ENCODE data around the gene MSN. TPM values are rescaled to one million over a fixed set of nuclear protein-coding genes. Genes with fewer than 3 reads are reported as not detected.

The MSN gene
- polyA plus RNA-seq, 1 donor from 2014 or later: 2.3 TPM

DNA sequence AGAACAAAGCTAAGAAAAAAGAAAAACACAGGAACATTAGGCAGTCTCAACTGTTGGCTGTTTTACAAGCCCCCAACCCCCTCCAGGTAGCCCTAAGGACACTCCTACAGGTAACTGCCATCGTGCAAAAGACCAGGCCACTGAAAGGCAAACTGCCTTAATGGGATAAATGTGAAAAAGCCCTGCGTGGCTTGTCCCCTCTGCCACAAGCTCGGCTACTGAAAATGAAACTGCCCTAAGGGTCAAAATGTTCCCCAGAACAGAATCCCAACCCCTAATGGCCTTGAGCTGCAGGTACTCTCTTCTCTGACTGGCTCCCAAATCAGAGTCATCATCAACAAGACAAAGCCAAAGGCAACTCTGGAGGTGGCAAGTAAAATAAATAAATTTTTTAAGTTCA lies 84.8 kb downstream of the MSN start:
- Histone ChIP-seq H3K9me3 (ENCODE audit: low read length) (no peaks in the 10 kb centered on the region), H3K79me2 (replicated peaks; ENCODE audit: insufficient read depth, low read length) (no peaks in the 10 kb centered on the region), H3K4me3 (ENCODE audit: low read length) (no peak overlapping the region), H3K4me2 (ENCODE audit: low read length) (no peak overlapping the region), H3K9me2 (ENCODE audit: insufficient read depth, low read length) (no peaks in the 10 kb centered on the region), H3K36me3 (ENCODE audit: insufficient read depth, low read length) (no peaks in the 10 kb centered on the region), H3K9ac (ENCODE audit: low read length) (no peak overlapping the region), H3K27ac (ENCODE audit: low read length) (no peak overlapping the region), H2AFZ (ENCODE audit: low read depth, low read length) (no peak overlapping the region), H3F3A (ENCODE audit: insufficient read depth, low read length, poor library complexity, severe bottlenecking) (no peaks in the 10 kb centered on the region), H3K27me3 (ENCODE audit: insufficient read depth, low read depth, low read length) (no peaks in the 10 kb centered on the region), H4K20me1 (ENCODE audit: insufficient read depth) (no peaks in the 10 kb centered on the region)
- TF ChIP-seq TAF1 (IDR thresholded peaks at IDR 0.05; ENCODE audit: low read depth) (no peak), POLR2AphosphoS5 (IDR thresholded peaks at IDR 0.05) (no peak), RAD21 (conservative IDR thresholded peaks at IDR 0.05) (no peak), EZH2 (IDR thresholded peaks at IDR 0.05; ENCODE audit: borderline replicate concordance, insufficient read depth, low read length, poor library complexity, severe bottlenecking) (no peak), EP300 (conservative IDR thresholded peaks at IDR 0.05; ENCODE audit: poor library complexity, severe bottlenecking) (no peak), MXI1 (conservative IDR thresholded peaks at IDR 0.05; ENCODE audit: poor library complexity, severe bottlenecking) (no peak), SMC3 (conservative IDR thresholded peaks at IDR 0.05; ENCODE audit: poor library complexity) (no peak)
- TF ChIP-seq, protein P1, sequence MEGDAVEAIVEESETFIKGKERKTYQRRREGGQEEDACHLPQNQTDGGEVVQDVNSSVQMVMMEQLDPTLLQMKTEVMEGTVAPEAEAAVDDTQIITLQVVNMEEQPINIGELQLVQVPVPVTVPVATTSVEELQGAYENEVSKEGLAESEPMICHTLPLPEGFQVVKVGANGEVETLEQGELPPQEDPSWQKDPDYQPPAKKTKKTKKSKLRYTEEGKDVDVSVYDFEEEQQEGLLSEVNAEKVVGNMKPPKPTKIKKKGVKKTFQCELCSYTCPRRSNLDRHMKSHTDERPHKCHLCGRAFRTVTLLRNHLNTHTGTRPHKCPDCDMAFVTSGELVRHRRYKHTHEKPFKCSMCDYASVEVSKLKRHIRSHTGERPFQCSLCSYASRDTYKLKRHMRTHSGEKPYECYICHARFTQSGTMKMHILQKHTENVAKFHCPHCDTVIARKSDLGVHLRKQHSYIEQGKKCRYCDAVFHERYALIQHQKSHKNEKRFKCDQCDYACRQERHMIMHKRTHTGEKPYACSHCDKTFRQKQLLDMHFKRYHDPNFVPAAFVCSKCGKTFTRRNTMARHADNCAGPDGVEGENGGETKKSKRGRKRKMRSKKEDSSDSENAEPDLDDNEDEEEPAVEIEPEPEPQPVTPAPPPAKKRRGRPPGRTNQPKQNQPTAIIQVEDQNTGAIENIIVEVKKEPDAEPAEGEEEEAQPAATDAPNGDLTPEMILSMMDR (IDR thresholded peaks at IDR 0.05; ENCODE audit: poor library complexity, severe bottlenecking): no peak
- TF ChIP-seq, protein P2, sequence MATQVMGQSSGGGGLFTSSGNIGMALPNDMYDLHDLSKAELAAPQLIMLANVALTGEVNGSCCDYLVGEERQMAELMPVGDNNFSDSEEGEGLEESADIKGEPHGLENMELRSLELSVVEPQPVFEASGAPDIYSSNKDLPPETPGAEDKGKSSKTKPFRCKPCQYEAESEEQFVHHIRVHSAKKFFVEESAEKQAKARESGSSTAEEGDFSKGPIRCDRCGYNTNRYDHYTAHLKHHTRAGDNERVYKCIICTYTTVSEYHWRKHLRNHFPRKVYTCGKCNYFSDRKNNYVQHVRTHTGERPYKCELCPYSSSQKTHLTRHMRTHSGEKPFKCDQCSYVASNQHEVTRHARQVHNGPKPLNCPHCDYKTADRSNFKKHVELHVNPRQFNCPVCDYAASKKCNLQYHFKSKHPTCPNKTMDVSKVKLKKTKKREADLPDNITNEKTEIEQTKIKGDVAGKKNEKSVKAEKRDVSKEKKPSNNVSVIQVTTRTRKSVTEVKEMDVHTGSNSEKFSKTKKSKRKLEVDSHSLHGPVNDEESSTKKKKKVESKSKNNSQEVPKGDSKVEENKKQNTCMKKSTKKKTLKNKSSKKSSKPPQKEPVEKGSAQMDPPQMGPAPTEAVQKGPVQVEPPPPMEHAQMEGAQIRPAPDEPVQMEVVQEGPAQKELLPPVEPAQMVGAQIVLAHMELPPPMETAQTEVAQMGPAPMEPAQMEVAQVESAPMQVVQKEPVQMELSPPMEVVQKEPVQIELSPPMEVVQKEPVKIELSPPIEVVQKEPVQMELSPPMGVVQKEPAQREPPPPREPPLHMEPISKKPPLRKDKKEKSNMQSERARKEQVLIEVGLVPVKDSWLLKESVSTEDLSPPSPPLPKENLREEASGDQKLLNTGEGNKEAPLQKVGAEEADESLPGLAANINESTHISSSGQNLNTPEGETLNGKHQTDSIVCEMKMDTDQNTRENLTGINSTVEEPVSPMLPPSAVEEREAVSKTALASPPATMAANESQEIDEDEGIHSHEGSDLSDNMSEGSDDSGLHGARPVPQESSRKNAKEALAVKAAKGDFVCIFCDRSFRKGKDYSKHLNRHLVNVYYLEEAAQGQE (IDR thresholded peaks at IDR 0.05; ENCODE audit: borderline replicate concordance): no peak

DNA sequence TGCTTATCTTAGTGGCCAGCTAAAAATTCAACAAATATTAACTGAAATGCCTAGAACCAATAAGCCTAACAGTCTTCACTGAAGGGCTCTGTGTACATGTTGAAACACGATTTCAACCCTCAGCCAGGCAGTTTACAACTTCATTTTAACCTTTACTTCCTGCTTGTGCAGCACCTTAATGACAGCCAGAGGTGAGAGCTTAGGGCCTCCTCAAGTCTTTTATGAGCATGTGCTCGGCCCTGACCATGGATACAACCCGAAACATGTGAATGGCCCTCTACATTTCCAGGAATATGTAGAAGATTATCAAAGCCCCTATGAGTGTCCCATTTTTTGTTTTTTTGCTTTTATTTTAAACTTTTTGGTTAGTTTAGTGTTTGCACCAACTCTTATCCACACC lies 88.3 kb downstream of the MSN start:
- Histone ChIP-seq H3K9me2 (ENCODE audit: insufficient read depth, low read length) (no peaks in the 10 kb centered on the region), H2AFZ (ENCODE audit: low read depth, low read length) (no peak overlapping the region), H3F3A (ENCODE audit: insufficient read depth, low read length, poor library complexity, severe bottlenecking) (no peaks in the 10 kb centered on the region), H3K4me3 (ENCODE audit: low read length) (no peak overlapping the region), H3K36me3 (ENCODE audit: insufficient read depth, low read length) (no peaks in the 10 kb centered on the region), H3K9me3 (ENCODE audit: low read length) (no peaks in the 10 kb centered on the region), H3K79me2 (replicated peaks; ENCODE audit: insufficient read depth, low read length) (no peaks in the 10 kb centered on the region), H3K27me3 (ENCODE audit: insufficient read depth, low read depth, low read length) (no peaks in the 10 kb centered on the region), H4K20me1 (ENCODE audit: insufficient read depth) (no peaks in the 10 kb centered on the region), H3K9ac (ENCODE audit: low read length) (no peak overlapping the region), H3K4me2 (ENCODE audit: low read length) (no peak overlapping the region), H3K27ac (ENCODE audit: low read length) (no peak overlapping the region)
- TF ChIP-seq RAD21 (conservative IDR thresholded peaks at IDR 0.05): no peak
- TF ChIP-seq TAF1 (IDR thresholded peaks at IDR 0.05; ENCODE audit: low read depth): no peak
- TF ChIP-seq, protein P1 (IDR thresholded peaks at IDR 0.05; ENCODE audit: poor library complexity, severe bottlenecking): no peak
- no peak for TF ChIP-seq POLR2AphosphoS5 (IDR thresholded peaks at IDR 0.05)
- no peak for TF ChIP-seq MXI1 (conservative IDR thresholded peaks at IDR 0.05; ENCODE audit: poor library complexity, severe bottlenecking)
- no peak for TF ChIP-seq EZH2 (IDR thresholded peaks at IDR 0.05; ENCODE audit: borderline replicate concordance, insufficient read depth, low read length, poor library complexity, severe bottlenecking)
